Cardiac fibroblast (primary cell): ENCODE results near the gene FMN1.

Experiments used
- DNase-seq, 2 donors: peaks; one replicate each; pipeline versions ENCODE4 v3.0.0 to v3.0.0-alpha.2; 2010; ENCODE audit warnings: low read depth in 2 of 2
- H3K4me3 ChIP-seq, 2 donors: replicated peaks in 1 of 2; 1 replicate in 1 of 2; 2 replicates in 1 of 2; pipeline ENCODE4 v1.5.1; 2011; ENCODE audit warnings: low read depth in 2 of 2, low read length in 2 of 2, mild to moderate bottlenecking in 2 of 2, moderate library complexity in 1 of 2
- TF ChIP-seq, protein P1 (sequence below): IDR thresholded peaks from one replicate; pipeline ENCODE4 v1.5.1; 2011; ENCODE audit warnings: low read depth, mild to moderate bottlenecking, low read length, inconsistent platforms

FMN1 gene

DNA sequence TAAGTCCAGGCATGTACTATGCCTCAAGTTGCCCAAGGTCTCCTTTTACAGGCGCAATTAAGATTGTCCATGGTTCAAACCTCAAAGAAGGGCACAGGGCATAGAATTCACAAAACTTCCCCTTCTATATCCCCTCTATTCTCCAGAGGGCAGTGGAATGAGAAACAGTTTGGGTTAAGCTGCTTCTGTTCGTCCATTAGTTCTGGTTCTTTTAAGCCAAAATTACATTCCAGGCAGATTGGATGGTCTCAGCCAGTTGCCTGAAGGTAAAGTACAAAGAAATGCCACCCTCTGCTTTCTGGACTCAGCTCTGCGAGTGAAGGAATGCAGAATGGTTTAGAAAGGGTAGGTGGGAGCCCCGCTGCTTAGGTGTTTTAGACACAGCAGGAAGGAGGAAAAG is 276.0 kb downstream of the FMN1 start:
- TF ChIP-seq, protein P1, sequence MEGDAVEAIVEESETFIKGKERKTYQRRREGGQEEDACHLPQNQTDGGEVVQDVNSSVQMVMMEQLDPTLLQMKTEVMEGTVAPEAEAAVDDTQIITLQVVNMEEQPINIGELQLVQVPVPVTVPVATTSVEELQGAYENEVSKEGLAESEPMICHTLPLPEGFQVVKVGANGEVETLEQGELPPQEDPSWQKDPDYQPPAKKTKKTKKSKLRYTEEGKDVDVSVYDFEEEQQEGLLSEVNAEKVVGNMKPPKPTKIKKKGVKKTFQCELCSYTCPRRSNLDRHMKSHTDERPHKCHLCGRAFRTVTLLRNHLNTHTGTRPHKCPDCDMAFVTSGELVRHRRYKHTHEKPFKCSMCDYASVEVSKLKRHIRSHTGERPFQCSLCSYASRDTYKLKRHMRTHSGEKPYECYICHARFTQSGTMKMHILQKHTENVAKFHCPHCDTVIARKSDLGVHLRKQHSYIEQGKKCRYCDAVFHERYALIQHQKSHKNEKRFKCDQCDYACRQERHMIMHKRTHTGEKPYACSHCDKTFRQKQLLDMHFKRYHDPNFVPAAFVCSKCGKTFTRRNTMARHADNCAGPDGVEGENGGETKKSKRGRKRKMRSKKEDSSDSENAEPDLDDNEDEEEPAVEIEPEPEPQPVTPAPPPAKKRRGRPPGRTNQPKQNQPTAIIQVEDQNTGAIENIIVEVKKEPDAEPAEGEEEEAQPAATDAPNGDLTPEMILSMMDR, result no peak
- no peak overlapping the region for H3K4me3 ChIP-seq
- no peak for DNase-seq

DNA sequence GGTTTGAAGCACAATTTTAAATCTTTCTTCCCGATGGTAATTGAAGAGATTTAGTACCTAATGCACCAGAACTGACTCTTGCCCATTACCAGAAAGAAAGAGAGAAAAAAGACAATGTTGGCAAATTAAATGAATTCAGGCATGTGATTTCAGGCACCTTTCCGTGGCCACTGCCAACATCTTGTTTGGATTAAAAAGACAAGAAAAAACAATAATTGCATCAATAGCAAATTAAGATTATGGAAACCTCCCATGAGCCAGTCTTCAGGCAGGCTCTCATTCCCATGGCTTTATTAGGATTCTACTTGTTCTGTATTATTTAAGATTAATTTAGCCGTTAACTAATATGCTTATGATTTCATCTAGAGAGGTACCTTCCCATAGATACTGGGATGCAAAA is 283.7 kb downstream of the FMN1 start:
- DNase-seq, result no peak
- no peak overlapping the region for H3K4me3 ChIP-seq
- TF ChIP-seq, protein P1, result no peak

DNA sequence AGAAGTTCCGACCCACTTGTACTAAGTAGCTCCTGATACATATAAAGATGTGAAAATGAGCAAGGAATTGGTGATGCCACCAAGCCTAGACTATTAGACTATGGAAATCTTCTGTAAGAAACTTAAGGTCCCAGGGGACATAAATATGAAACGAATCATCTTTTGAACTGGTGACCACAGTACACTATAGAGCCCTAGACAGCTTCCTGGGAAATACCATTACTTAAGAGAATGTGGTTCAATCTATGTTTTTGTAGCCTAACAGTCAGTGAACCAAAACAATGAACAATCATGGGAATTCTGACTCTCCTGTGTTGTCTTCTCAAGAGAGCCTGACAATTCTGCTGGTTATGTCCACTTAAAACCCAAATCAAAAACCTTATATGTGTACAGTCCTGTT is 285.1 kb downstream of the FMN1 start:
- H3K4me3 ChIP-seq, result no peak overlapping the region
- TF ChIP-seq, protein P1, result no peak
- peak; percentile 32 to 95 for DNase-seq

DNA sequence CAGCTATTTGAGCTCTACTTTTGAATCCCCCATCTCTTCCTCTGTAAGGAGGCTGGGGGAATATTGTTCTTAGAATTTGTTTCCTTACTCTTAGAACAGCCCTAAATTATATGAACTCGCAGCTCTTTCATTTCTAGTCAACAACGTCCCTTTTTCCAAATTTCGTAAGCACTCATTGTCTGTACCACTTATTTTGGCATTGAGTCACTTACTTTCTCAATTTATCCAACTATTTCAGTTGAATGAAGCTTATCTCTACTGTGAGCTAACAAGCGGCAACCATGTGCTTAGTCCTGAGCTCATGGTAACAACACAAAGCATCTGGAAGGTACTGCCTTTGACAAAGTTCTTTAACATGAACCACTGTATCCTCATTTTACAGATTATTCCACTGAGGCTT is 285.6 kb downstream of the FMN1 start:
- peak; percentile 84 to 87 for DNase-seq
- TF ChIP-seq, protein P1, result no peak
- H3K4me3 ChIP-seq, result no peak overlapping the region

DNA sequence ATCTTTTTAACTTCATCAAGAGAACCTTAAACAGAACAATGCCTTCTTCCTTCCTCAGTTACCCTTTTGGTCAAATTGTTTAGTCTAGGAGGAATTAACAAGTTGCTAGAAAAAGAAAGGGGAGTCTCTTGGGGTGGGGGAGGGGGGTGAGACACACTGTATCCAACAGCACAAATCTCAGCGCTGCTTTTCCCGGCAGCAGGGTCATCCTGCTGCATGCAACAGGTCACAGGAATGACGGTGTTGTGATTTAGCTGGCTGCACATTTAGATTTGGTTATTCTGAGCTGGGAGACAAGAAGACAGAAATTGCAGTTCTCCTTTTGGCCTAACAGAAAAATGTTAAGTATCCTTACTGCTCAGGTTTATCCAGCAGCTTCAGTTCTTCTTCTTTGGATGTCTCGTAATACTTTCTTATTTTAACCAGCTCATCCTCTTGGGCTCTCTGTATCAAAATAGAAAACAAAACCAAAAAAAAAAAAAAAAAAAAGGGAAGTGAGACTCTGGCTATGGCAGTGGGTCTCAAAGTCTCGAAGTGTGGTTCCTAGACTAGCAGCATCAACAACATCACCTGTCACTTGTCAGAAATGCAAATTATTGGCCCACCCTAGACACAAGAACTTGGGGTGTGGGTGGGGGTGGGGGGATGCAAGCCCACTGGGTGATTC is 286.2 kb downstream of the FMN1 start:
- TF ChIP-seq, protein P1, result no peak
- DNase-seq, result peak; percentile 68 to 90
- H3K4me3 ChIP-seq, result no peak overlapping the region

DNA sequence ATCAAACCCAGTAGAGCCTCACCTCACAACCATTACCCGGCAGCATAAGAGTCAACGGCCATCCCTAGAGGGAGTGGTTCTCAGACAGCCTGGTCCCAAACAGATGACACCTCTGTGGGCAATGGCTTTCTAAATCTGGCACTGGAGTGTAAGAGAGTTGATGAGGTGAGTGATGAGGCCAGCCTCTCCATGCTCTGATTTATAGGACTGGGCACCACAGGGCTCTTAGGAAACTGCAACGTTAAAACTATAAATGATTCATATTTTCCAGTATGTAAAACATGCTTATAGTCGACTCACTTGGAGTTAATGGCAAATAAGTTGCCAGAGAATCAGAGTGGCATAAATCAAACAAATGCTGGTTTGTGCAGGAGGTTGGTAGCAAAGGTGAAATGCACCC is 289.0 kb downstream of the FMN1 start:
- TF ChIP-seq, protein P1, result no peak
- no peak overlapping the region for H3K4me3 ChIP-seq
- peak in 1 of 2 donors; percentile 30 for DNase-seq

DNA sequence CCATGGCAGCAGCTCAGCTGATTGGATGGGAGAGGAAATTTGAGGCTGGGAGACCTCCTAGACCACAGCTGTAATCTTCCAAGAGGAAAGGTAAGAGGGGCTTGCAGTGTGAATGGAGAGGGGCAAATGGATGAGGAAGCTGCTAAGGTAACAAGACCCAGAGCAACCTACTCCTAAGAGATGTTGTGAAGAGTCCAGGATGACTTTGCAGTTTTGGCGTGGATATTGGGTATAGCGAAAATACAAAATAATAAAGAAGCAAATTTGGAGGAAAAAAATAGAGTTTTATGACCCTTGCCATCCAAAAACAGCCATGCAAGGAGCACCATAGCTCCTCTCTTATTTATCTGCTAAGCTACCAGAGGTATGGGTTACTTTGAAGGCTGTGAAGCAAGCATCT is 290.1 kb downstream of the FMN1 start:
- TF ChIP-seq, protein P1, result no peak
- no peak overlapping the region for H3K4me3 ChIP-seq
- DNase-seq, result no peak
